HEK293 (cell line): ENCODE measurements around the gene LRRC8C.

Source experiments
- GLI2 ChIP-seq: fragments of 450-650 bp; formaldehyde crosslinking; IDR thresholded peaks from 2 replicates; pipeline ENCODE4; 2017; ENCODE audit warnings: missing biosample characterization, missing genetic modification characterization, low read depth, borderline replicate concordance
- INSM2 ChIP-seq: fragments of 450-650 bp; formaldehyde crosslinking; IDR thresholded peaks from 2 replicates; pipeline ENCODE4 v1.5.1; 2016; ENCODE audit warnings: missing biosample characterization, missing genetic modification characterization
- KLF9 ChIP-seq: fragments of 450-650 bp; formaldehyde crosslinking; IDR thresholded peaks from 2 replicates; pipeline ENCODE4 v1.5.1; 2016; ENCODE audit warnings: missing biosample characterization, missing genetic modification characterization, low read depth
- MZF1 ChIP-seq: fragments of 450-650 bp; formaldehyde crosslinking; IDR thresholded peaks from 2 replicates; pipeline ENCODE4 v1.5.1; 2017; ENCODE audit warnings: missing biosample characterization, missing genetic modification characterization, borderline replicate concordance
- PRDM1 ChIP-seq: fragments of 450-650 bp; formaldehyde crosslinking; IDR thresholded peaks from 2 replicates; pipeline ENCODE4; 2016; ENCODE audit warnings: missing biosample characterization, missing genetic modification characterization
- PRDM10 ChIP-seq: fragments of 450-650 bp; formaldehyde crosslinking; IDR thresholded peaks from 2 replicates; pipeline ENCODE4 v1.5.1; 2016; ENCODE audit warnings: missing biosample characterization, missing genetic modification characterization
- ZBTB17 ChIP-seq: fragments of 450-650 bp; formaldehyde crosslinking; IDR thresholded peaks from 2 replicates; pipeline ENCODE4 v1.5.1; 2016; ENCODE audit warnings: missing biosample characterization, missing genetic modification characterization
- ZBTB20 ChIP-seq: fragments of 450-650 bp; formaldehyde crosslinking; IDR thresholded peaks from 2 replicates; pipeline ENCODE4 v1.5.1; 2016; ENCODE audit warnings: missing biosample characterization, missing genetic modification characterization
- ZBTB6 ChIP-seq: fragments of 450-650 bp; formaldehyde crosslinking; IDR thresholded peaks from 2 replicates; pipeline ENCODE4 v1.5.1; 2017; ENCODE audit warnings: missing biosample characterization, missing genetic modification characterization
- ZFHX2 ChIP-seq: fragments of 450-650 bp; formaldehyde crosslinking; conservative IDR thresholded peaks from 2 replicates; pipeline ENCODE4 v1.5.1; 2016; ENCODE audit warnings: missing biosample characterization, missing genetic modification characterization
- ZFP37 ChIP-seq: fragments of 450-650 bp; formaldehyde crosslinking; IDR thresholded peaks from 2 replicates; pipeline ENCODE4 v1.5.1; 2016; ENCODE audit warnings: missing biosample characterization, missing genetic modification characterization
- ZFP69B ChIP-seq: fragments of 450-650 bp; formaldehyde crosslinking; IDR thresholded peaks from 2 replicates; pipeline ENCODE4 v1.5.1; 2016; ENCODE audit warnings: missing biosample characterization, missing genetic modification characterization
- ZIC2 ChIP-seq: fragments of 450-650 bp; formaldehyde crosslinking; IDR thresholded peaks from 2 replicates; pipeline ENCODE4 v1.5.1; 2016; ENCODE audit warnings: missing biosample characterization, missing genetic modification characterization
- ZNF112 ChIP-seq: fragments of 450-650 bp; formaldehyde crosslinking; IDR thresholded peaks from 2 replicates; pipeline ENCODE4 v1.5.0; 2017; ENCODE audit warnings: missing biosample characterization, missing genetic modification characterization
- ZNF114 ChIP-seq: fragments of 450-650 bp; formaldehyde crosslinking; IDR thresholded peaks from 2 replicates; pipeline ENCODE4 v1.5.0; 2017; ENCODE audit warnings: missing biosample characterization, missing genetic modification characterization
- ZNF121 ChIP-seq: fragments of 450-650 bp; formaldehyde crosslinking; IDR thresholded peaks from 2 replicates; pipeline ENCODE4 v1.5.1; 2016; ENCODE audit warnings: missing biosample characterization, missing genetic modification characterization
- ZNF157 ChIP-seq: fragments of 450-650 bp; formaldehyde crosslinking; IDR thresholded peaks from 2 replicates; pipeline ENCODE4 v1.5.1; 2016; ENCODE audit warnings: missing biosample characterization, missing genetic modification characterization
- ZNF26 ChIP-seq: fragments of 450-650 bp; formaldehyde crosslinking; IDR thresholded peaks from 2 replicates; pipeline ENCODE4 v1.5.1; 2016; ENCODE audit warnings: missing biosample characterization, missing genetic modification characterization
- ZNF366 ChIP-seq: fragments of 450-650 bp; formaldehyde crosslinking; conservative IDR thresholded peaks from 2 replicates; pipeline ENCODE4 v1.5.1; 2016; ENCODE audit warnings: missing biosample characterization, missing genetic modification characterization
- ZNF398 ChIP-seq: fragments of 450-650 bp; formaldehyde crosslinking; IDR thresholded peaks from 2 replicates; pipeline ENCODE4 v1.5.1; 2017; ENCODE audit warnings: missing biosample characterization, missing genetic modification characterization
- ZNF433 ChIP-seq: fragments of 450-650 bp; formaldehyde crosslinking; IDR thresholded peaks from 2 replicates; pipeline ENCODE4 v1.5.1; 2016; ENCODE audit warnings: missing biosample characterization, missing genetic modification characterization, low read depth
- ZNF488 ChIP-seq: fragments of 450-650 bp; formaldehyde crosslinking; IDR thresholded peaks from 2 replicates; pipeline ENCODE4 v1.5.1; 2016; ENCODE audit warnings: missing biosample characterization, missing genetic modification characterization
- ZNF501 ChIP-seq: fragments of 450-650 bp; formaldehyde crosslinking; IDR thresholded peaks from 2 replicates; pipeline ENCODE4 v1.5.1; 2016; ENCODE audit warnings: missing biosample characterization, missing genetic modification characterization
- ZNF514 ChIP-seq: fragments of 450-650 bp; formaldehyde crosslinking; IDR thresholded peaks from 2 replicates; pipeline ENCODE4 v1.5.1; 2016; ENCODE audit warnings: missing biosample characterization, missing genetic modification characterization
- ZNF548 ChIP-seq: fragments of 450-650 bp; formaldehyde crosslinking; IDR thresholded peaks from 2 replicates; pipeline ENCODE4 v1.5.1; 2016; ENCODE audit warnings: missing biosample characterization, missing genetic modification characterization
- ZNF837 ChIP-seq: fragments of 450-650 bp; formaldehyde crosslinking; IDR thresholded peaks from 2 replicates; pipeline ENCODE4 v1.5.1; 2016; ENCODE audit warnings: missing biosample characterization, missing genetic modification characterization
- ZXDB ChIP-seq: fragments of 450-650 bp; formaldehyde crosslinking; IDR thresholded peaks from 2 replicates; pipeline ENCODE4 v1.5.1; 2016; ENCODE audit warnings: missing biosample characterization, missing genetic modification characterization

The LRRC8C gene

GRCh38 chr1:89633800-89634625 is 1.1 kb downstream of the LRRC8C start (continued):
- TF ChIP-seq PRDM10 (tag by site-specific recombination) (no peak; the same call in 1 of the 2 replicates), ZBTB6 (no peak), ZNF398 (tag by site-specific recombination) (0 out of 2 replicates have a peak, but pooled peaks have one; percentile 6), ZXDB (tag by site-specific recombination) (0 out of 2 replicates have a peak, but pooled peaks have one; percentile 4), ZNF514 (tag by site-specific recombination) (no peak), ZNF837 (tag by site-specific recombination) (no peak), ZBTB17 (tag by site-specific recombination) (peak; percentile 92), ZNF366 (tag by site-specific recombination) (0 out of 2 replicates have a peak, but pooled peaks have one; percentile 27), MZF1 (0 out of 2 replicates have a peak, but pooled peaks have one; percentile 33), ZBTB20 (tag by site-specific recombination) (peak; percentile 88), ZNF157 (tag by site-specific recombination) (no peak), ZNF121 (tag by site-specific recombination) (no peak), KLF9 (no peak), PRDM1 (peak; percentile 47), ZFHX2 (tag by site-specific recombination) (peak; percentile 43), ZFP69B (tag by site-specific recombination) (peak; percentile 41; the same call in 1 of the 2 replicates), ZNF112 (tag by site-specific recombination) (no peak), GLI2 (tag by site-specific recombination) (no peak), ZNF114 (tag by site-specific recombination) (no peak), ZNF548 (tag by site-specific recombination) (no peak), ZFP37 (no peak), ZNF433 (tag by site-specific recombination) (no peak), ZIC2 (tag by site-specific recombination) (no peak), ZNF26 (tag by site-specific recombination) (no peak), INSM2 (tag by site-specific recombination) (no peak), ZNF501 (peak; percentile 9; the same call in 1 of the 2 replicates), ZNF488 (tag by site-specific recombination) (no peak)
